HepG2 (cell line): ENCODE results near the gene BEAN1. TPM values are rescaled to one million over a fixed set of nuclear protein-coding genes. Genes with fewer than 3 reads are reported as not detected.

Experiments
- ATAC-seq: fragments of 200-7000 bp; cut with Tn5 transposase; 3 replicates; pipeline ENCODE4 v1.9.1; 2020; ENCODE audit warnings: mild to moderate bottlenecking, moderate library complexity
- BruUV-seq: library from RNA; stranded (reverse); fragments of 400-500 nt; replicated peaks from 2 replicates; lab custom pipeline; 2021; lab: Mats Ljungman, UMichigan
- CTCF ChIA-PET: fragments of 300-600 bp; formaldehyde crosslinking; extraction: SDS; loops from one replicate; lab custom pipeline; 2021; ENCODE audit warnings: low total read pairs, inconsistent platforms, low intra/inter-chr PET ratio; lab: Yijun Ruan, JAX
- POLR2A ChIA-PET: fragments of 350-600 bp; sonication (Branson Sonifier 250); formaldehyde crosslinking; loops from one replicate; lab custom pipeline; 2020; ENCODE audit warnings: antibody characterized with exemption, inconsistent platforms; lab: Yijun Ruan, JAX
- DNase-seq: peaks from one replicate; pipeline ENCODE4 v3.0.0-alpha.2; 2015; ENCODE audit warnings: low spot score
- FAIRE-seq: peaks from 3 replicates; lab custom pipeline; 2011; peaks lifted over from hg19 to GRCh38; lab: Jason Lieb, UNC
- H2AFZ ChIP-seq: one replicate; pipeline ENCODE4 v1.6.1; 2011; ENCODE audit warnings: low read length, inconsistent platforms
- H3K27ac ChIP-seq: fragments of 300-600 bp; 3 replicates; pipeline ENCODE4 v1.8.0; 2011; ENCODE audit warnings: mixed run types, mild to moderate bottlenecking, mixed read lengths, low read length, inconsistent platforms; ENCODE audit not compliant: insufficient read depth; ENCODE audit errors: extremely low read length
- H3K27me3 ChIP-seq, 2 experiments: fragments of 200-600 bp in 1 of 2; 2 replicates in 1 of 2; 3 replicates in 1 of 2; pipeline versions ENCODE4 v1.6.0 to v1.8.0; 2011; ENCODE audit warnings: low read length in 2 of 2, mild to moderate bottlenecking in 2 of 2, moderate library complexity in 2 of 2, inconsistent platforms in 1 of 2; ENCODE audit not compliant: insufficient read depth in 2 of 2, control insufficient read depth in 1 of 2
- H3K36me3 ChIP-seq, 2 experiments: fragments of 200-600 bp in 1 of 2; replicated peaks in 1 of 2; 2 replicates in 1 of 2; 3 replicates in 1 of 2; pipeline versions ENCODE4 v1.5.1 to v1.8.0; 2011; ENCODE audit warnings: low read length in 2 of 2, inconsistent platforms in 1 of 2; ENCODE audit not compliant: insufficient read depth in 2 of 2, control insufficient read depth in 1 of 2
- H3K4me1 ChIP-seq: 2 replicates; pipeline ENCODE4 v1.5.1; 2012; ENCODE audit warnings: low read length, inconsistent platforms; ENCODE audit not compliant: insufficient read depth
- H3K4me2 ChIP-seq: 2 replicates; pipeline ENCODE4 v1.6.0; 2011; ENCODE audit warnings: low read depth, low read length, inconsistent platforms
- H3K4me3 ChIP-seq, 3 experiments: fragments of 200-600 bp in 1 of 3; sonication (generic), shearing (Covaris generic) in 1 of 3; replicated peaks in 1 of 3; 2 replicates each; pipeline ENCODE4 v1.5.1; 2011 to 2016; ENCODE audit warnings: low read length in 3 of 3, inconsistent platforms in 2 of 3, low read depth in 2 of 3, mild to moderate bottlenecking in 2 of 3, control low read depth in 1 of 3, mixed read lengths in 1 of 3; ENCODE audit not compliant: insufficient read depth in 1 of 3
- H3K79me2 ChIP-seq: one replicate; pipeline ENCODE4 v1.6.1; 2011; ENCODE audit warnings: low read length, inconsistent platforms; ENCODE audit not compliant: insufficient read depth
- H3K9ac ChIP-seq: 2 replicates; pipeline ENCODE4 v1.6.0; 2011; ENCODE audit warnings: mild to moderate bottlenecking, low read depth, low read length, inconsistent platforms; ENCODE audit not compliant: insufficient read depth
- H3K9me3 ChIP-seq: 2 replicates; pipeline ENCODE4 v1.5.1; 2012; ENCODE audit warnings: mild to moderate bottlenecking, low read length
- H4K20me1 ChIP-seq: 2 replicates; pipeline ENCODE4 v1.6.0; 2011; ENCODE audit warnings: inconsistent platforms, mild to moderate bottlenecking, low read length, moderate library complexity; ENCODE audit not compliant: insufficient read depth
- ATF7 ChIP-seq, 2 experiments: fragments of 450-650 bp in 1 of 2; sonication (generic) in 1 of 2; formaldehyde crosslinking in 1 of 2; IDR thresholded peaks; 2 replicates each; pipeline versions ENCODE4 v1.4.0 to v1.6.1; 2016 to 2020; ENCODE audit warnings: antibody characterized with exemption in 1 of 2, mild to moderate bottlenecking in 1 of 2, missing genetic modification reagents in 1 of 2
- BHLHE40 ChIP-seq: IDR thresholded peaks from 2 replicates; pipeline ENCODE4 v1.6.1; 2011; ENCODE audit warnings: low read length, improper control_type of control experiment
- GATAD1 ChIP-seq: IDR thresholded peaks from 2 replicates; pipeline ENCODE4 v1.6.1; 2016; ENCODE audit warnings: missing genetic modification reagents, missing compliant biosample characterization
- IRX3 ChIP-seq: sonication (generic); formaldehyde crosslinking; IDR thresholded peaks from 2 replicates; pipeline ENCODE4 v1.8.1; 2023; ENCODE audit warnings: mild to moderate bottlenecking, low read depth, missing genetic modification reagents, borderline replicate concordance
- KLF13 ChIP-seq: sonication (generic); formaldehyde crosslinking; IDR thresholded peaks from 2 replicates; pipeline ENCODE4 v1.4.0; 2020; ENCODE audit warnings: mild to moderate bottlenecking, missing genetic modification reagents
- MAFG ChIP-seq: sonication (generic); formaldehyde crosslinking; IDR thresholded peaks from 2 replicates; pipeline ENCODE4 v1.5.1; 2020; ENCODE audit warnings: mild to moderate bottlenecking, missing genetic modification reagents
- ZBTB38 ChIP-seq: sonication (generic); formaldehyde crosslinking; IDR thresholded peaks from 2 replicates; pipeline ENCODE4 v1.5.1; 2020; ENCODE audit warnings: mild to moderate bottlenecking, missing genetic modification reagents
- ZFP1 ChIP-seq: IDR thresholded peaks from 2 replicates; pipeline ENCODE4 v1.6.1; 2016
- ZKSCAN5 ChIP-seq: sonication (generic); formaldehyde crosslinking; IDR thresholded peaks from 2 replicates; pipeline ENCODE4 v1.5.1; 2020; ENCODE audit warnings: mild to moderate bottlenecking, missing genetic modification reagents
- ZNF232 ChIP-seq: sonication (generic); formaldehyde crosslinking; IDR thresholded peaks from 2 replicates; pipeline ENCODE4 v1.4.0; 2020; ENCODE audit warnings: missing genetic modification reagents, borderline replicate concordance
- ZNF749 ChIP-seq: sonication (generic); formaldehyde crosslinking; IDR thresholded peaks from 2 replicates; pipeline ENCODE4 v1.8.0; 2022; ENCODE audit warnings: mild to moderate bottlenecking, missing genetic modification reagents, moderate library complexity, borderline replicate concordance
- ZSCAN30 ChIP-seq: sonication (generic); formaldehyde crosslinking; IDR thresholded peaks from 2 replicates; pipeline ENCODE4 v1.5.0; 2020; ENCODE audit warnings: mild to moderate bottlenecking, missing genetic modification reagents
- WGBS: methylation state at CpG from one replicate; pipeline ENCODE4 v1.1.6; 2017; ENCODE audit warnings: low lambda C conversion rate; 5-methylcytosine and 5-hydroxymethylcytosine counted together
- in situ Hi-C: cut with HindIII; loops from 2 replicates; pipeline ENCODE4 v1.10.0; 2017; ENCODE audit warnings: low pct_unique_long_range_greater_than_20kb; ENCODE audit not compliant: extremely low pct_ligation_motif_present
- intact Hi-C: fragments of 100-400 bp; cut with micrococcal nuclease; formaldehyde crosslinking; loops from one replicate; pipeline ENCODE4 v1.10.0; 2022; ENCODE audit not compliant: unreplicated experiment
- polyA plus RNA-seq, 8 experiments: library from polyadenylated mRNA; depleted of rRNA in 3 of 8; stranded (reverse) in 7 of 8; unstranded in 1 of 8; fragments of >200 nt; fragmentation: Illumina TruSeq in 4 of 8; extraction: Trizol in 4 of 8; gene quantifications; 2 replicates each; pipeline versions ENCODE4 v1.2.1 to v1.2.3, GENCODE V29; 2011 to 2016; ENCODE audit warnings: low read depth in 4 of 8, missing spikeins in 1 of 8, mixed read lengths in 1 of 8; ENCODE audit not compliant: insufficient read depth in 1 of 8
- total RNA-seq, 5 experiments: library from RNA; depleted of rRNA; stranded (reverse); fragments of >200 nt; fragmentation: Illumina TruSeq; extraction: Trizol; gene quantifications; 2 replicates each; pipeline ENCODE4 v1.2.3, GENCODE V29; 2016; ENCODE audit warnings: low read depth in 1 of 5
- TF ChIP-seq, protein P1 (sequence below): sonication (generic); formaldehyde crosslinking; IDR thresholded peaks from 2 replicates; pipeline ENCODE4 v1.4.0; 2020; ENCODE audit warnings: missing genetic modification reagents, mild to moderate bottlenecking, borderline replicate concordance
- TF ChIP-seq, protein P2 (sequence below): sonication (generic); formaldehyde crosslinking; IDR thresholded peaks from 2 replicates; pipeline ENCODE4 v1.5.0; 2020; ENCODE audit warnings: missing genetic modification reagents, mild to moderate bottlenecking, borderline replicate concordance
- TF ChIP-seq, protein P3 (sequence below): sonication (generic); formaldehyde crosslinking; conservative IDR thresholded peaks from 2 replicates; pipeline ENCODE4 v1.8.1; 2023; ENCODE audit warnings: missing genetic modification reagents
- TF ChIP-seq, protein P4 (sequence below): sonication (generic); formaldehyde crosslinking; IDR thresholded peaks from 2 replicates; pipeline ENCODE4 v1.5.1; 2020; ENCODE audit warnings: mild to moderate bottlenecking, missing genetic modification reagents, borderline replicate concordance

Gene BEAN1
- total and polyA plus RNA-seq, 2 of the 13 experiments (the other 11 are each of a cell fraction or from before 2014, with no cell fraction given) = 0.53 to 1.4 TPM

DNA sequence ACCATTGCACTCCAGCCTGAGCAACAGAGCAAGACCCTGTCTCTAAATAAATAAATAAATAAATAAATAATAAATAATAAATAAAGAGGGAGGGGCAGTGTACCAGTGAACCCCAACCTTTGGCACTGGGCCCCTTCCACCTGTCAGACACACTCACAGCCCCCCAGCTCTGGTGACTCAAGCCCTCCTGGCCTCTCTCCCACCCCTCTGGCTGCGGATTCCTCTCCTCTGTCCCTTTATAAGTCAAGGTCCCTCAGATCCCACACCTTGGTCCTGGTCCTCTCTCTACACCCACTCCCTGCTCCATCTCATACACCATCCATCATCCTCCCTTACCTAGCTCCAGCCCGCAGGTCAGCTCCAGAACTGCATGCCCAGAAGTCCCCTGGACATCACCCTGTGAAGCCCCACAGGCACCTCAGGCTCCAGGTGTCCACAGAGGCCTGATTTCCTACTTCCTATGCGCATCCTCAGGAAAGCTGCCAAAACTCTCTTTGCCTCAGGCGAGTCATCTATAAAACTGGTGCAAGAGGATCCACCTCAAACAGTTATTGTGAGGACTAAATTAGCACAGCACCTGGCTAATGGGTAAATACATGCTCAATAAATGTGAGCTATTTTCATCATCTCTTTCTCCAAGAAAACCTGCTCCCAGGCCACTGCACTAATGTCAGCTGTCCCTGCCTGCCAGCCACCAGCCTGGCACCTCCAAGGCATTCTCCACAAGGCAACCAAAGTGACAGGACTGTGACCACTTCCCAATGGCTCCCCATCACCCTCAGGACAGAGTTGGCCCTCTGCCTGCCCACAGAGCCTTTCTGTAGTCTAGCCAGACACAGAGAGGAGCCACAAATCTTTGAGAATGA, 46.8 kb downstream of the BEAN1 start:
- POLR2A ChIA-PET = interaction anchor here (1.3 kb wide), 1 partner anchor 65 kb away, joined by 4 read pairs; no protein-coding TSS in a partner anchor
- no peak overlapping the region for H3K4me2 ChIP-seq
- H3K9ac ChIP-seq = no peak overlapping the region
- no peak overlapping the region for H2AFZ ChIP-seq
- BruUV-seq = no TSS peak
- intact Hi-C loops (no loop called here), in situ Hi-C loops (no loop called here)
- no peak overlapping the region for H3K4me3 ChIP-seq
- ATAC-seq (no peak), FAIRE-seq (no peak), DNase-seq (no peak)
- no peaks in the 10 kb centered on the region for H4K20me1 ChIP-seq
- CTCF ChIA-PET = no interaction called here
- 28% methylated on average over 4 of the region's 4 CpGs for WGBS
- H3K79me2 ChIP-seq = no peaks in the 10 kb centered on the region
- H3K36me3 ChIP-seq = no peaks in the 10 kb centered on the region
- H3K27ac ChIP-seq = no peak overlapping the region
- H3K9me3 ChIP-seq = no peaks in the 10 kb centered on the region
- H3K4me1 ChIP-seq = peaks cover 19% of the 10 kb centered on the region
- H3K27me3 ChIP-seq = peaks cover 3 to 51% of the 10 kb centered on the region in 2 experiments
- TF ChIP-seq ATF7 (IDR thresholded peaks at IDR 0.05) = no peak
- TF ChIP-seq ATF7 (CRISPR knock-in tag; IDR thresholded peaks at IDR 0.05) = no peak
- no peak for TF ChIP-seq ZNF749
- TF ChIP-seq GATAD1 (CRISPR knock-in tag) = no peak
- TF ChIP-seq ZBTB38 (CRISPR knock-in tag) = no peak
- TF ChIP-seq, protein P1, sequence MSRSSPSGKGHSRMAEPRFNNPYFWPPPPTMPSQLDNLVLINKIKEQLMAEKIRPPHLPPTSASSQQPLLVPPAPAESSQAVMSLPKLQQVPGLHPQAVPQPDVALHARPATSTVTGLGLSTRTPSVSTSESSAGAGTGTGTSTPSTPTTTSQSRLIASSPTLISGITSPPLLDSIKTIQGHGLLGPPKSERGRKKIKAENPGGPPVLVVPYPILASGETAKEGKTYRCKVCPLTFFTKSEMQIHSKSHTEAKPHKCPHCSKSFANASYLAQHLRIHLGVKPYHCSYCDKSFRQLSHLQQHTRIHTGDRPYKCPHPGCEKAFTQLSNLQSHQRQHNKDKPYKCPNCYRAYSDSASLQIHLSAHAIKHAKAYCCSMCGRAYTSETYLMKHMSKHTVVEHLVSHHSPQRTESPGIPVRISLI (CRISPR knock-in tag) = no peak
- no peak for TF ChIP-seq ZKSCAN5 (CRISPR knock-in tag)
- no peak for TF ChIP-seq ZSCAN30 (CRISPR knock-in tag)
- no peak for TF ChIP-seq ZNF232
- TF ChIP-seq, protein P2, sequence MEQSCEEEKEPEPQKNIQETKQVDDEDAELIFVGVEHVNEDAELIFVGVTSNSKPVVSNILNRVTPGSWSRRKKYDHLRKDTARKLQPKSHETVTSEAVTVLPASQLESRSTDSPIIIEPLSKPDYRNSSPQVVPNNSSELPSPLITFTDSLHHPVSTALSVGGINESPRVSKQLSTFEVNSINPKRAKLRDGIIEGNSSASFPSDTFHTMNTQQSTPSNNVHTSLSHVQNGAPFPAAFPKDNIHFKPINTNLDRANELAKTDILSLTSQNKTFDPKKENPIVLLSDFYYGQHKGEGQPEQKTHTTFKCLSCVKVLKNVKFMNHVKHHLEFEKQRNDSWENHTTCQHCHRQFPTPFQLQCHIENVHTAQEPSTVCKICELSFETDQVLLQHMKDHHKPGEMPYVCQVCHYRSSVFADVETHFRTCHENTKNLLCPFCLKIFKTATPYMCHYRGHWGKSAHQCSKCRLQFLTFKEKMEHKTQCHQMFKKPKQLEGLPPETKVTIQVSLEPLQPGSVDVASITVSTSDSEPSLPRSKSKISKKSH (CRISPR knock-in tag) = no peak
- no peak for TF ChIP-seq KLF13 (CRISPR knock-in tag)
- TF ChIP-seq IRX3 = no peak
- TF ChIP-seq, protein P3, sequence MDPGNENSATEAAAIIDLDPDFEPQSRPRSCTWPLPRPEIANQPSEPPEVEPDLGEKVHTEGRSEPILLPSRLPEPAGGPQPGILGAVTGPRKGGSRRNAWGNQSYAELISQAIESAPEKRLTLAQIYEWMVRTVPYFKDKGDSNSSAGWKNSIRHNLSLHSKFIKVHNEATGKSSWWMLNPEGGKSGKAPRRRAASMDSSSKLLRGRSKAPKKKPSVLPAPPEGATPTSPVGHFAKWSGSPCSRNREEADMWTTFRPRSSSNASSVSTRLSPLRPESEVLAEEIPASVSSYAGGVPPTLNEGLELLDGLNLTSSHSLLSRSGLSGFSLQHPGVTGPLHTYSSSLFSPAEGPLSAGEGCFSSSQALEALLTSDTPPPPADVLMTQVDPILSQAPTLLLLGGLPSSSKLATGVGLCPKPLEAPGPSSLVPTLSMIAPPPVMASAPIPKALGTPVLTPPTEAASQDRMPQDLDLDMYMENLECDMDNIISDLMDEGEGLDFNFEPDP (CRISPR knock-in tag) = no peak
- no peak for TF ChIP-seq ZFP1 (CRISPR knock-in tag)
- no peak for TF ChIP-seq MAFG (CRISPR knock-in tag)
- TF ChIP-seq, protein P4, sequence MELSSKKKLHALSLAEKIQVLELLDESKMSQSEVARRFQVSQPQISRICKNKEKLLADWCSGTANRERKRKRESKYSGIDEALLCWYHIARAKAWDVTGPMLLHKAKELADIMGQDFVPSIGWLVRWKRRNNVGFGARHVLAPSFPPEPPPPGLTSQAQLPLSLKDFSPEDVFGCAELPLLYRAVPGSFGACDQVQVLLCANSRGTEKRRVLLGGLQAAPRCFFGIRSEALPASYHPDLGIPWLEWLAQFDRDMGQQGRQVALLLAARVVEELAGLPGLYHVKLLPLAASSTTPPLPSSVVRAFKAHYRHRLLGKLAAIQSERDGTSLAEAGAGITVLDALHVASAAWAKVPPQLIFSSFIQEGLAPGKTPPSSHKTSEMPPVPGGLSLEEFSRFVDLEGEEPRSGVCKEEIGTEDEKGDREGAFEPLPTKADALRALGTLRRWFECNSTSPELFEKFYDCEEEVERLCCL = no peak
- TF ChIP-seq BHLHE40 = no peak
